PC-3 (cell line): ENCODE measurements around the gene MAG. TPM values are rescaled to one million over a fixed set of nuclear protein-coding genes. Genes with fewer than 3 reads are reported as not detected.

ENCODE experiments used
- ATAC-seq: fragments of 200-7000 bp; cut with Tn5 transposase; 2 replicates; pipeline ENCODE4 v1.9.1; 2020; ENCODE audit warnings: mild to moderate bottlenecking, moderate library complexity
- BruUV-seq: library from RNA; stranded (reverse); fragments of 400-500 nt; replicated peaks from 2 replicates; lab custom pipeline; 2021; lab: Mats Ljungman, UMichigan
- CTCF ChIA-PET: fragments of 300-600 bp; sonication (Branson Sonifier 250); formaldehyde crosslinking; loops from one replicate; lab custom pipeline; 2022; ENCODE audit warnings: antibody characterized with exemption; lab: Charles Lee
- POLR2A ChIA-PET: fragments of 300-600 bp; sonication (Branson Sonifier 250); formaldehyde crosslinking; loops from one replicate; lab custom pipeline; 2022; ENCODE audit warnings: antibody characterized with exemption; ENCODE audit not compliant: unreplicated experiment; lab: Charles Lee
- DNase-seq: peaks from one replicate; pipeline ENCODE4 v3.0.0-alpha.2; 2015
- H2AFZ ChIP-seq: fragments of 300-600 bp; sonication (generic); 2 replicates; pipeline ENCODE4 v1.6.0; 2016; ENCODE audit warnings: antibody characterized with exemption, low read length
- H3F3A ChIP-seq: fragments of 300-600 bp; sonication (generic); one replicate; pipeline ENCODE4 v1.6.0; 2017; ENCODE audit warnings: antibody characterized with exemption, low read length, control low read depth, mild to moderate bottlenecking; ENCODE audit not compliant: unreplicated experiment
- H3K27ac ChIP-seq: fragments of 300-600 bp; sonication (generic); 2 replicates; pipeline ENCODE4 v1.5.1; 2016; ENCODE audit warnings: mild to moderate bottlenecking, low read length
- H3K27me3 ChIP-seq: fragments of 300-600 bp; sonication (generic); 2 replicates; pipeline ENCODE4 v1.6.1; 2016; ENCODE audit warnings: low read length, mixed read lengths
- H3K36me3 ChIP-seq: fragments of 300-600 bp; sonication (generic); 2 replicates; pipeline ENCODE4 v1.6.1; 2016; ENCODE audit warnings: low read depth, mixed run types, low read length, mixed read lengths
- H3K4me1 ChIP-seq: fragments of 300-600 bp; sonication (generic); 2 replicates; pipeline ENCODE4 v1.5.1; 2016; ENCODE audit warnings: low read length; ENCODE audit not compliant: insufficient read depth
- H3K4me2 ChIP-seq: fragments of 300-600 bp; sonication (generic); 2 replicates; pipeline ENCODE4 v1.6.0; 2016; ENCODE audit warnings: low read length
- H3K4me3 ChIP-seq: fragments of 300-600 bp; sonication (generic); 2 replicates; pipeline ENCODE4 v1.5.1; 2016; ENCODE audit warnings: mild to moderate bottlenecking, low read length, mixed read lengths
- H3K79me2 ChIP-seq: fragments of 300-600 bp; sonication (generic); 2 replicates; pipeline ENCODE4 v1.6.1; 2017; ENCODE audit warnings: low read length, mixed read lengths
- H3K9ac ChIP-seq: fragments of 300-600 bp; sonication (generic); 2 replicates; pipeline ENCODE4 v1.6.0; 2016; ENCODE audit warnings: mild to moderate bottlenecking, low read length
- H3K9me2 ChIP-seq: fragments of 300-600 bp; sonication (generic); replicated peaks from 2 replicates; pipeline ENCODE4 v1.6.1; 2016; ENCODE audit warnings: mixed run types, low read length, mixed read lengths
- H3K9me3 ChIP-seq: fragments of 300-600 bp; sonication (generic); 2 replicates; pipeline ENCODE4 v1.6.1; 2016; ENCODE audit warnings: low read length, mixed read lengths
- H4K20me1 ChIP-seq: fragments of 300-600 bp; sonication (generic); 2 replicates; pipeline ENCODE4 v1.6.1; 2016; ENCODE audit warnings: low read length, mixed read lengths
- EZH2 ChIP-seq: fragments of 300-600 bp; sonication (generic); IDR thresholded peaks from one replicate; pipeline ENCODE4 v1.6.1; 2017; ENCODE audit warnings: antibody characterized with exemption, mild to moderate bottlenecking, low read length; ENCODE audit not compliant: unreplicated experiment
- EZH2phosphoT487 ChIP-seq: fragments of 300-600 bp; sonication (generic); IDR thresholded peaks from 2 replicates; pipeline ENCODE4 v1.6.1; 2018; ENCODE audit warnings: mild to moderate bottlenecking, antibody characterized with exemption, low read length, borderline replicate concordance
- intact Hi-C: fragments of 100-400 bp; cut with micrococcal nuclease; formaldehyde crosslinking; loops from 2 replicates; pipeline ENCODE4 v1.9.0; 2023
- total RNA-seq: library from RNA; depleted of rRNA; stranded (reverse); fragments of >200 nt; gene quantifications from 2 replicates; pipeline ENCODE4 v1.2.3, GENCODE V29; 2014
- TF ChIP-seq, protein P1 (sequence below): fragments of 300-600 bp; sonication (generic); conservative IDR thresholded peaks from 2 replicates; pipeline ENCODE4 v1.5.1; 2017; ENCODE audit warnings: antibody characterized with exemption, low read depth, mild to moderate bottlenecking, low read length

The MAG gene
- total RNA-seq, 1 experiment from 2014 or later: not detected

DNA sequence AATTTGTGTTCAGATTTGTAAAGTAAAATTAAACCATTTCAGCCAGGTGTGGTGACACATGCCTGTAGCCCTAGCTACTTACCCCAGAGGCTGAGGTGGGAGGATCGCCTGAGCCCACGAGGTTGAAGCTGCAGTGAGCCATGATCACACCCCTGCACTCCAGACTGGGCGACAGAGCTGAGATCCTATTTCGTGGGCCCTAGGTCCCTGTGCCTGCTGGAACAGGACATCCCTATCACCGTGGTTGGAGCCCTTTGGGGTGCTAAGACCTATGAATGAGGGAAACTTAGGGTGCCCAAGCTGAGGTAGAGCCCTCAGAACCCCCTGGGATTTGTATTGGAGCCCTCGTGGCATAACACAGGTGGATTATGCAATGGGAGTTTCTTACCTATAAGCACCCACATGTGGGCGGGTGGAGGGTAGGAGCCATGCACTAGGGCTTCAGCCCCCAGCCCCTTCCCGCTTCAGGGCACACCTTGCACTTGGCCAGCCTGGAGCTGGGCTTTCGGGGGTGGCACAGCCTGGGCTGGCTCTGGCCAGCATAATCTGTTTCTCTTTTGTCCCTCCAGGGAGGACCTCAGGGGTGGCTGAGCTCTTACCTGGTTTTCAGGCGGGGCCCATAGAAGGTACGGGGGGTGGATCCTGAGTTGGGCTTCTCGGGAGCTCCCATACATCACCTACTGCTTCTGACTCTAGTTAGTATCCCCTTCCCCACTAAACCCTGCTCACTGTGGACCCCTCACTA lies 30.4 kb upstream of the MAG start:
- intact Hi-C loops: no loop called here
- Histone ChIP-seq H3K9me3 (no peaks in the 10 kb centered on the region), H3K9ac (no peak overlapping the region), H3F3A (no peaks in the 10 kb centered on the region), H3K27me3 (no peaks in the 10 kb centered on the region), H3K27ac (no peak overlapping the region), H2AFZ (no peak overlapping the region), H3K9me2 (no peaks in the 10 kb centered on the region), H3K36me3 (no peaks in the 10 kb centered on the region; the same call in 1 of the 2 replicates), H3K79me2 (no peaks in the 10 kb centered on the region), H3K4me3 (no peak overlapping the region), H3K4me1 (peaks cover 6% of the 10 kb centered on the region; the same call in 1 of the 2 replicates), H4K20me1 (no peaks in the 10 kb centered on the region), H3K4me2 (no peak overlapping the region)
- ATAC-seq (no peak), DNase-seq (no peak)
- CTCF ChIA-PET: no interaction called here
- POLR2A ChIA-PET: no interaction called here
- BruUV-seq: no TSS peak
- TF ChIP-seq EZH2 (no peak), EZH2phosphoT487 (no peak)
- TF ChIP-seq, protein P1, sequence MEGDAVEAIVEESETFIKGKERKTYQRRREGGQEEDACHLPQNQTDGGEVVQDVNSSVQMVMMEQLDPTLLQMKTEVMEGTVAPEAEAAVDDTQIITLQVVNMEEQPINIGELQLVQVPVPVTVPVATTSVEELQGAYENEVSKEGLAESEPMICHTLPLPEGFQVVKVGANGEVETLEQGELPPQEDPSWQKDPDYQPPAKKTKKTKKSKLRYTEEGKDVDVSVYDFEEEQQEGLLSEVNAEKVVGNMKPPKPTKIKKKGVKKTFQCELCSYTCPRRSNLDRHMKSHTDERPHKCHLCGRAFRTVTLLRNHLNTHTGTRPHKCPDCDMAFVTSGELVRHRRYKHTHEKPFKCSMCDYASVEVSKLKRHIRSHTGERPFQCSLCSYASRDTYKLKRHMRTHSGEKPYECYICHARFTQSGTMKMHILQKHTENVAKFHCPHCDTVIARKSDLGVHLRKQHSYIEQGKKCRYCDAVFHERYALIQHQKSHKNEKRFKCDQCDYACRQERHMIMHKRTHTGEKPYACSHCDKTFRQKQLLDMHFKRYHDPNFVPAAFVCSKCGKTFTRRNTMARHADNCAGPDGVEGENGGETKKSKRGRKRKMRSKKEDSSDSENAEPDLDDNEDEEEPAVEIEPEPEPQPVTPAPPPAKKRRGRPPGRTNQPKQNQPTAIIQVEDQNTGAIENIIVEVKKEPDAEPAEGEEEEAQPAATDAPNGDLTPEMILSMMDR: no peak

DNA sequence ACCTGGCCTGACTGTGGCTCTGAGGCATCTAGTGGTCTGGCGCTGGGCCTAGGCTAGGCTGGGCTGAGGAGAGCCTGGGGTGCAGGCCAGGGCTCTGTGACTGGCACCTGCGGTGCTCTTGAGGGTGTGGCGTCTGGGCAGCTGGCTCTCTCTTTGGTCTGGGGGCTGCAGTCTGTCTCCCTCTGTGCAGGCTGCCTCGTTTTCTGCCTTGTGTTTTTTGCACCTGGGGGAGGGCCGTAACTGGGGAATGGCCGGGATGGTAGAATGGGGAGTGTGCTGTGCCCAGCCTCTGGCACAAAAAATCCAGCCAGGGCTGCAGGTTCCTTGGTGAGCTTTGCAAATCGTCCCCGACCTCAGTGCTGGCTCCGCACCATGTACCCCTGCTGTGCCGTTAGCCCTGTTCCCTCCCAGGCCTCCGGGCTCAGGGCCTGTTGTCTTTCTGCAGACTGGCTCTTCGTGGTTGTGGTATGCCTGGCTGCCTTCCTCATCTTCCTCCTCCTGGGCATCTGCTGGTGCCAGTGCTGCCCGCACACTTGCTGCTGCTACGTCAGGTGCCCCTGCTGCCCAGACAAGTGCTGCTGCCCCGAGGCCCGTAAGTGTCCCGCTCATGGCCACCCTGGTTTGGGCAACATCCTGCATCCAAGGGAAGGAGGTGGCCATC lies 29.7 kb upstream of the MAG start:
- Histone ChIP-seq H3K9me3 (no peaks in the 10 kb centered on the region), H3F3A (no peaks in the 10 kb centered on the region), H3K9me2 (no peaks in the 10 kb centered on the region), H3K4me1 (peaks cover 12% of the 10 kb centered on the region; the same call in 1 of the 2 replicates), H3K27ac (no peak overlapping the region), H3K79me2 (peaks cover 3% of the 10 kb centered on the region; the same call in 1 of the 2 replicates), H3K9ac (no peak overlapping the region), H3K4me2 (no peak overlapping the region), H3K27me3 (no peaks in the 10 kb centered on the region), H3K4me3 (no peak overlapping the region), H2AFZ (no peak overlapping the region), H3K36me3 (no peaks in the 10 kb centered on the region; the same call in 1 of the 2 replicates), H4K20me1 (no peaks in the 10 kb centered on the region)
- no peak for ATAC-seq
- no TSS peak for BruUV-seq
- intact Hi-C loops: no loop called here
- TF ChIP-seq EZH2: no peak
- TF ChIP-seq, protein P1: no peak
- no peak for TF ChIP-seq EZH2phosphoT487
- ChIA-PET CTCF (no interaction called here), POLR2A (no interaction called here)
- DNase-seq: no peak
